T-cell (primary cell): ENCODE results near the gene STK25. TPM values are rescaled to one million over a fixed set of nuclear protein-coding genes. Genes with fewer than 3 reads are reported as not detected.
"Not testable (repeated sequence)": the region's sequence is repeated elsewhere in the genome, so short reads cannot be mapped to it uniquely, and the experiment has no call there.

Source experiments
- ATAC-seq, 4 experiments: fragments of 200-7000 bp in 3 of 4; fragments of 150-1000 bp in 1 of 4; cut with Tn5 transposase; replicated peaks in 1 of 4; 1 replicate in 3 of 4; 2 replicates in 1 of 4; pipeline ENCODE4 v1.10.0; 2021; ENCODE audit warnings: moderate library complexity in 3 of 4, mild to moderate bottlenecking in 2 of 4, moderate number of reproducible peaks in 1 of 4
- CTCF ChIA-PET, 2 donors: fragments of 300-600 bp; sonication (Branson Sonifier 250); formaldehyde crosslinking; loops; one replicate each; lab custom pipeline; 2022; ENCODE audit warnings: antibody characterized with exemption in 2 of 2; lab: Charles Lee
- POLR2A ChIA-PET, 2 donors: fragments of 300-600 bp; sonication (Branson Sonifier 250); formaldehyde crosslinking; loops; one replicate each; lab custom pipeline; 2022; ENCODE audit warnings: antibody characterized with exemption in 2 of 2; lab: Charles Lee
- DNase-seq, 35 experiments: peaks; one replicate each; pipeline versions ENCODE4 v3.0.0 to v3.0.0-alpha.2; 2013 to 2023
- H3K27ac ChIP-seq: one replicate; pipeline ENCODE4 v1.5.1; 2013; ENCODE audit warnings: low read length
- H3K27me3 ChIP-seq, 2 experiments: replicated peaks in 1 of 2; 1 replicate in 1 of 2; 2 replicates in 1 of 2; pipeline versions ENCODE4 v1.6.1 to v1.7.0; 2013; ENCODE audit warnings: low read length in 1 of 2, mixed read lengths in 1 of 2; ENCODE audit not compliant: control insufficient read depth in 2 of 2, insufficient read depth in 2 of 2; ENCODE audit errors: extremely low read depth in 1 of 2
- H3K36me3 ChIP-seq, 2 donors: 1 replicate in 1 of 2; 2 replicates in 1 of 2; pipeline versions ENCODE4 v1.6.1 to v1.7.0; 2013; ENCODE audit warnings: low read length in 1 of 2; ENCODE audit not compliant: control insufficient read depth in 2 of 2, insufficient read depth in 1 of 2; ENCODE audit errors: extremely low read depth in 1 of 2
- H3K4me1 ChIP-seq, 2 experiments: 1 replicate in 1 of 2; 2 replicates in 1 of 2; pipeline versions ENCODE4 v1.6.1 to v1.7.0; 2013; ENCODE audit warnings: low read length in 2 of 2, mixed read lengths in 1 of 2; ENCODE audit not compliant: insufficient read depth in 2 of 2, control insufficient read depth in 1 of 2; ENCODE audit errors: extremely low read depth in 1 of 2
- H3K4me3 ChIP-seq, 2 donors: 1 replicate in 1 of 2; 2 replicates in 1 of 2; pipeline versions ENCODE4 v1.5.1 to v1.7.0; 2013; ENCODE audit warnings: mild to moderate bottlenecking in 2 of 2, low read length in 1 of 2, moderate library complexity in 1 of 2; ENCODE audit not compliant: control insufficient read depth in 1 of 2; ENCODE audit errors: extremely low read depth in 1 of 2
- H3K9me3 ChIP-seq: 2 replicates; pipeline ENCODE4 v1.7.0; 2013
- H3K27ac Mint-ChIP-seq, 2 donors: one replicate each; pipeline ENCODE4 v1.8.0; 2020 to 2021; ENCODE audit warnings: mild to moderate bottlenecking in 2 of 2, mixed read lengths in 2 of 2
- H3K27me3 Mint-ChIP-seq, 2 donors: one replicate each; pipeline ENCODE4 v1.8.0; 2021 to 2022; ENCODE audit warnings: mixed read lengths in 2 of 2
- H3K36me3 Mint-ChIP-seq: one replicate; pipeline ENCODE4 v1.8.0; 2021; ENCODE audit warnings: mixed read lengths
- H3K4me1 Mint-ChIP-seq, 3 donors: one replicate each; pipeline ENCODE4 v1.8.0; 2020 to 2022; ENCODE audit warnings: mixed read lengths in 3 of 3, mild to moderate bottlenecking in 1 of 3
- H3K4me3 Mint-ChIP-seq, 3 donors: one replicate each; pipeline ENCODE4 v1.8.0; 2020 to 2022; ENCODE audit warnings: mild to moderate bottlenecking in 3 of 3, mixed read lengths in 3 of 3, moderate library complexity in 3 of 3
- H3K9me3 Mint-ChIP-seq, 3 donors: one replicate each; pipeline ENCODE4 v1.8.0; 2020 to 2022; ENCODE audit warnings: mixed read lengths in 3 of 3
- WGBS: methylation state at CpG from one replicate; pipeline ENCODE4 v1.1.5; 2013; ENCODE audit warnings: missing lambda C conversion rate; ENCODE audit not compliant: insufficient coverage; 5-methylcytosine and 5-hydroxymethylcytosine counted together
- total RNA-seq, 35 experiments: library from RNA in 6 of 35; stranded (reverse) in 6 of 35; fragments of 120-200 nt in 1 of 35; gene quantifications; one replicate each; pipeline versions ENCODE4 v1.2.1 to v1.2.4 and lab custom pipeline; 2013 to 2026

The STK25 gene
- total RNA-seq, 5 donors from 2014 or later (not counting 1 experiment from before 2014, with no cell fraction given): 113 to 199 (median 193) TPM

- H3K36me3 ChIP-seq, H3K27ac Mint-ChIP-seq, ATAC-seq, H3K9me3 ChIP-seq, H3K27ac ChIP-seq, CTCF ChIA-PET, H3K9me3 Mint-ChIP-seq, H3K36me3 Mint-ChIP-seq, H3K27me3 ChIP-seq, H3K27me3 Mint-ChIP-seq, H3K4me3 ChIP-seq, DNase-seq, POLR2A ChIA-PET: not testable (repeated sequence)
- peaks cover 17 to 30% (median 29%) of the 10 kb centered on the region in 3 donors for H3K4me1 Mint-ChIP-seq
- H3K4me1 ChIP-seq: peaks cover 4 to 37% of the 10 kb centered on the region in 2 experiments
- 96% methylated on average over 9 of the region's 11 CpGs for WGBS
- peak overlapping the region in 2 of 3 donors; percentile 74 to 78 for H3K4me3 Mint-ChIP-seq
These were observed 2.1 kb downstream of the STK25 start for GRCh38 chr2:241506317-241506716.

- H3K9me3 Mint-ChIP-seq: no peaks in the 10 kb centered on the region
- H3K4me1 ChIP-seq: peaks cover 4 to 37% of the 10 kb centered on the region in 2 experiments
- no peak overlapping the region for H3K4me3 ChIP-seq
- no peaks in the 10 kb centered on the region for H3K27me3 Mint-ChIP-seq
- peaks cover 17 to 30% (median 29%) of the 10 kb centered on the region in 3 donors for H3K4me1 Mint-ChIP-seq
- CTCF ChIA-PET: no interaction called here
- WGBS: 96% methylated on average over 4 of the region's 7 CpGs
- ATAC-seq: no peak
- H3K36me3 Mint-ChIP-seq: no peaks in the 10 kb centered on the region
- no peaks in the 10 kb centered on the region for H3K9me3 ChIP-seq
- POLR2A ChIA-PET: no interaction called here
- peaks cover under 1 to 4% of the 10 kb centered on the region in 2 donors for H3K36me3 ChIP-seq
- no peak overlapping the region for H3K4me3 Mint-ChIP-seq
- peaks cover 0 to 3% of the 10 kb centered on the region in 2 experiments for H3K27me3 ChIP-seq
- H3K27ac Mint-ChIP-seq: no peak overlapping the region
- DNase-seq: no peak
- no peak overlapping the region for H3K27ac ChIP-seq
These were observed 2.6 kb downstream of the STK25 start for GRCh38 chr2:241505781-241506201.

- H3K4me3 Mint-ChIP-seq: no peak overlapping the region
- H3K27me3 Mint-ChIP-seq: no peaks in the 10 kb centered on the region
- peaks cover 0 to 3% of the 10 kb centered on the region in 2 experiments for H3K27me3 ChIP-seq
- peaks cover 17 to 30% (median 29%) of the 10 kb centered on the region in 3 donors for H3K4me1 Mint-ChIP-seq
- ChIA-PET CTCF (no interaction called here), POLR2A (no interaction called here)
- no peaks in the 10 kb centered on the region for H3K36me3 Mint-ChIP-seq
- peaks cover 4 to 6% of the 10 kb centered on the region in 2 donors for H3K36me3 ChIP-seq
- no peak overlapping the region for H3K4me3 ChIP-seq
- peaks cover 4 to 37% of the 10 kb centered on the region in 2 experiments for H3K4me1 ChIP-seq
- no peaks in the 10 kb centered on the region for H3K9me3 Mint-ChIP-seq
- DNase-seq: no peak
- no peaks in the 10 kb centered on the region for H3K9me3 ChIP-seq
- WGBS: 91% methylated on average over 14 of the region's 15 CpGs
- no peak overlapping the region for H3K27ac ChIP-seq
- no peak for ATAC-seq
- H3K27ac Mint-ChIP-seq: no peak overlapping the region
These were observed 3.2 kb downstream of the STK25 start for GRCh38 chr2:241505086-241505780.

GRCh38 chr2:241503776-241504392 is 4.5 kb downstream of the STK25 start:
- H3K4me3 Mint-ChIP-seq: no peak overlapping the region
- ATAC-seq (no peak), DNase-seq (no peak)

DNA sequence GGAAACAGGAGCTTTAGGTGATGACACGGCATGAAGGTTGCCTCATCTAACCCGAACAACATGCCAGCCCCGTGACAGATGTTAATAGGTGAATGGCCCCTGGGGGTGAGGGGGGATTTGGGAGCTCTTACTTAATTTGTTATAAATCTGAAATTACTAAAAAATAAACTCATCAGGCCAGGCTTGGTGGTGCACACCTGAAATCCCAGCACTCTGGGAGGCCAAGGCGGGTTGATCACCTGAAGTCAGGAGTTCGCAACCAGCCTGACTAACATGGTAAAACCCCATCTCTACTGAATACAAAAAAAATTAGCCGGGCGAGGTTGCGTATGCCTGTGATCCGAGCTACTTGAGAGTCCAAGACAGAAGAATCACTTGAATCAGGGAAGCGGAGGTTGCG is 6.1 kb downstream of the STK25 start:
- Histone ChIP-seq H3K27ac (no peak overlapping the region), H3K4me1 (peaks cover 0 to 18% of the 10 kb centered on the region in 2 experiments), H3K9me3 (no peaks in the 10 kb centered on the region), H3K36me3 (peaks cover 10 to 19% of the 10 kb centered on the region in 2 donors), H3K27me3 (no peaks in the 10 kb centered on the region), H3K4me3 (no peak overlapping the region)
- no peak overlapping the region for H3K4me3 Mint-ChIP-seq
- peaks cover 10 to 20% (median 18%) of the 10 kb centered on the region in 3 donors for H3K4me1 Mint-ChIP-seq
- H3K36me3 Mint-ChIP-seq: no peaks in the 10 kb centered on the region
- H3K9me3 Mint-ChIP-seq: no peaks in the 10 kb centered on the region
- ChIA-PET CTCF (interaction anchor here in 1 of 2 donors (0.7 kb wide), 1 partner anchor 435 kb away, joined by 3 read pairs; no protein-coding TSS in a partner anchor), POLR2A (no interaction called here)
- no peak overlapping the region for H3K27ac Mint-ChIP-seq
- DNase-seq (no peak), ATAC-seq (no peak)
- 88% methylated on average over 8 of the region's 11 CpGs for WGBS
- no peaks in the 10 kb centered on the region for H3K27me3 Mint-ChIP-seq

More at GRCh38 chr2:241503776-241504392, 4.5 kb downstream of the STK25 start:
- Mint-ChIP-seq H3K9me3 (no peaks in the 10 kb centered on the region), H3K36me3 (no peaks in the 10 kb centered on the region), H3K27me3 (no peaks in the 10 kb centered on the region), H3K4me1 (peaks cover 10 to 25% (median 24%) of the 10 kb centered on the region in 3 donors), H3K27ac (no peak overlapping the region)
- 97% methylated on average over 9 of the region's 12 CpGs for WGBS
- ChIA-PET CTCF (no interaction called here), POLR2A (interaction anchor here in 1 of 2 donors (0.7 kb wide), 1 partner anchor 947 kb away, joined by 3 read pairs; no protein-coding TSS in a partner anchor)
- H3K36me3 ChIP-seq: peaks cover 7 to 15% of the 10 kb centered on the region in 2 donors
- H3K9me3 ChIP-seq: no peaks in the 10 kb centered on the region
- no peaks in the 10 kb centered on the region for H3K27me3 ChIP-seq
- H3K4me3 ChIP-seq: no peak overlapping the region
- peaks cover 0 to 26% of the 10 kb centered on the region in 2 experiments for H3K4me1 ChIP-seq
- no peak overlapping the region for H3K27ac ChIP-seq

DNA sequence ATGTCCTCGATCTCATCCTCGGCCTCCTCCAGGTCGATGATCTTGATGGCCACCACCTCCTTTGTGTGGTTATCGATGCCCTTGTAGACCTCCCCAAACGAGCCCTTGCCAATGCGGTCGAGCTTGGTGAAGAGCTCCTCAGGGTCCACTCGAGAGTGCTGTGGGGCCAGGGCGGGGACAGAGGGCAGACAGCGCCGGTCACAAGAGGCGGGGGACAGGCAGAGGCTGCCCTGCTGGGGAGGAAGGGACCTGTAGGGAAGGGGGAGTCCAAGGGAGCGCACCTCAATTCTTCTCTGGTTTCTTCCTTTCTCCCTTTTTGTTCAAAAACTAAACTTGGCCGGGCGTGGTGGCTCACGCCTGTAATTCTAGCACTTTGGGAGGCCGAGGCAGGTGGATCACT is 6.8 kb downstream of the STK25 start:
- H3K27ac ChIP-seq: no peak overlapping the region
- peaks cover 0 to 11% of the 10 kb centered on the region in 2 experiments for H3K4me1 ChIP-seq
- H3K27me3 Mint-ChIP-seq: no peaks in the 10 kb centered on the region
- peaks cover 10 to 14% (median 12%) of the 10 kb centered on the region in 3 donors for H3K4me1 Mint-ChIP-seq
- no peak overlapping the region for H3K27ac Mint-ChIP-seq
- ChIA-PET CTCF (no interaction called here), POLR2A (no interaction called here)
- no peak for DNase-seq
- no peak overlapping the region for H3K4me3 ChIP-seq
- H3K9me3 ChIP-seq: no peaks in the 10 kb centered on the region
- no peak for ATAC-seq
- no peaks in the 10 kb centered on the region for H3K9me3 Mint-ChIP-seq
- H3K36me3 ChIP-seq: peaks cover 10 to 24% of the 10 kb centered on the region in 2 donors
- no peak overlapping the region for H3K4me3 Mint-ChIP-seq
- no peaks in the 10 kb centered on the region for H3K27me3 ChIP-seq
- 86% methylated on average over 12 of the region's 17 CpGs for WGBS
- no peaks in the 10 kb centered on the region for H3K36me3 Mint-ChIP-seq
